ENCODE results near the gene PSMB1. TPM values are rescaled to one million over a fixed set of nuclear protein-coding genes. Genes with fewer than 3 reads are reported as not detected.

PSMB1 gene
- total RNA-seq, 1 experiment from 2014 or later = 358 TPM

DNA sequence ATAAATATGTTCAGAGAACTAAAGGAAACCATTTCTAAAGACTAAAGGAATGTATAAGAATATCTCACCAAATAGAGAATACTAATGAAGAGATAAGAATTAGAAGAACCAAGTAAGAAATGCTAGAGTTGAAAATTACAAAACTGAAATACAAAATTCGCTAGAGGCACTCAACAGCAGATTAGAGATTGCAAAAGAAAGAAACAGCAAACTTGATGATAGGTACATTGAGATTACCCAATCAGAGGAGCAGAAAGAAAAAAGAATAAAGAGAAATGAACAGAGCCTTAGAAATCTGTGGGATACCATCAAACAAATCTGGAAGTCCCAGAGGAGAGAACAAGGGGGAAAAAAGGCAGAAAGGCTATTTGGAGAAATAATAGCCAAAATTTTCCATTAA lies 37.6 kb upstream of the PSMB1 start:
- Histone ChIP-seq H3K27me3 (replicated peaks; ENCODE audit: insufficient read depth, low read depth, low read length, poor library complexity) (no peaks in the 10 kb centered on the region), H3K4me3 (ENCODE audit: low read depth, low read length, poor library complexity, severe bottlenecking) (no peak overlapping the region), H3K27ac (ENCODE audit: low read depth, low read length, poor library complexity, severe bottlenecking) (no peak overlapping the region), H3K36me3 (ENCODE audit: insufficient read depth, low read length, poor library complexity, severe bottlenecking) (no peaks in the 10 kb centered on the region), H3K9me3 (ENCODE audit: low read depth, low read length, poor library complexity, severe bottlenecking) (peaks cover 7% of the 10 kb centered on the region), H3K4me1 (ENCODE audit: insufficient read depth, low read length, poor library complexity, severe bottlenecking) (no peaks in the 10 kb centered on the region)
- no peak for DNase-seq (ENCODE audit: low spot score)
- POLR2A ChIA-PET (ENCODE audit: low non-redundant PET) = no interaction called here
- CTCF ChIA-PET = no interaction called here
- TF ChIP-seq EZH2 (IDR thresholded peaks at IDR 0.05; ENCODE audit: borderline replicate concordance, low read depth, low read length, poor library complexity, severe bottlenecking) = no peak
- TF ChIP-seq, protein P1, sequence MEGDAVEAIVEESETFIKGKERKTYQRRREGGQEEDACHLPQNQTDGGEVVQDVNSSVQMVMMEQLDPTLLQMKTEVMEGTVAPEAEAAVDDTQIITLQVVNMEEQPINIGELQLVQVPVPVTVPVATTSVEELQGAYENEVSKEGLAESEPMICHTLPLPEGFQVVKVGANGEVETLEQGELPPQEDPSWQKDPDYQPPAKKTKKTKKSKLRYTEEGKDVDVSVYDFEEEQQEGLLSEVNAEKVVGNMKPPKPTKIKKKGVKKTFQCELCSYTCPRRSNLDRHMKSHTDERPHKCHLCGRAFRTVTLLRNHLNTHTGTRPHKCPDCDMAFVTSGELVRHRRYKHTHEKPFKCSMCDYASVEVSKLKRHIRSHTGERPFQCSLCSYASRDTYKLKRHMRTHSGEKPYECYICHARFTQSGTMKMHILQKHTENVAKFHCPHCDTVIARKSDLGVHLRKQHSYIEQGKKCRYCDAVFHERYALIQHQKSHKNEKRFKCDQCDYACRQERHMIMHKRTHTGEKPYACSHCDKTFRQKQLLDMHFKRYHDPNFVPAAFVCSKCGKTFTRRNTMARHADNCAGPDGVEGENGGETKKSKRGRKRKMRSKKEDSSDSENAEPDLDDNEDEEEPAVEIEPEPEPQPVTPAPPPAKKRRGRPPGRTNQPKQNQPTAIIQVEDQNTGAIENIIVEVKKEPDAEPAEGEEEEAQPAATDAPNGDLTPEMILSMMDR (conservative IDR thresholded peaks at IDR 0.05; ENCODE audit: low read depth, low read length) = no peak
- BruUV-seq (replicated peaks) = no TSS peak
- intact Hi-C loops (cut with micrococcal nuclease; ENCODE audit: unreplicated experiment) = no loop called here

DNA sequence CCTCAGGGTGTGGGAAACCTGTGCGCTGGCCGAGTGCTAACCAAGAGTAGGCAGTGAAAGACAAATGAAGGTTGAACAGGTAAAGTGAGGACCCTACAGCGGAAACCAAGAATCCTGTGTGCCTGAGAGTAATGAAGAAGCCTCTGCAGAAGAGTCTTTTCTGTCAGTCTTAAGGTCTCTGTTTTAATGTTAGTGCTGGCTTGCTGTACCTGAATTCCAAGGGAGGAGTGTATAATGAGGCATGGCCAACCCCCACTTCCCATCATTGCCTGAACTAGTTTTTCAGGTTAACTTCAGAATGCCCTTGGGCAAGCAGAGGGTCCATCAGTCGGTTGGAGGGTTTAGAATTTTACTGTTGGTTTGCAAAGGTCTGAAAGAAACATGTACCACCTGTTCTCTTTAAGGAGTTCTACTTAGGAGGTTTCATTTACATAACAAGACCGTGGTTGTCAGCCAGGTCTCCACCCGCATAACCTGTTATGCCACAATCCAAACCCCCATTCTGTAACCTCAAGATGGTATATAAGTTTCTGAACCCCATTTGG lies 31.9 kb upstream of the PSMB1 start:
- POLR2A ChIA-PET (ENCODE audit: low non-redundant PET) = interaction anchor here (0.6 kb wide), 1 partner anchor 835 kb away, joined by 4 read pairs; no protein-coding TSS in a partner anchor

DNA sequence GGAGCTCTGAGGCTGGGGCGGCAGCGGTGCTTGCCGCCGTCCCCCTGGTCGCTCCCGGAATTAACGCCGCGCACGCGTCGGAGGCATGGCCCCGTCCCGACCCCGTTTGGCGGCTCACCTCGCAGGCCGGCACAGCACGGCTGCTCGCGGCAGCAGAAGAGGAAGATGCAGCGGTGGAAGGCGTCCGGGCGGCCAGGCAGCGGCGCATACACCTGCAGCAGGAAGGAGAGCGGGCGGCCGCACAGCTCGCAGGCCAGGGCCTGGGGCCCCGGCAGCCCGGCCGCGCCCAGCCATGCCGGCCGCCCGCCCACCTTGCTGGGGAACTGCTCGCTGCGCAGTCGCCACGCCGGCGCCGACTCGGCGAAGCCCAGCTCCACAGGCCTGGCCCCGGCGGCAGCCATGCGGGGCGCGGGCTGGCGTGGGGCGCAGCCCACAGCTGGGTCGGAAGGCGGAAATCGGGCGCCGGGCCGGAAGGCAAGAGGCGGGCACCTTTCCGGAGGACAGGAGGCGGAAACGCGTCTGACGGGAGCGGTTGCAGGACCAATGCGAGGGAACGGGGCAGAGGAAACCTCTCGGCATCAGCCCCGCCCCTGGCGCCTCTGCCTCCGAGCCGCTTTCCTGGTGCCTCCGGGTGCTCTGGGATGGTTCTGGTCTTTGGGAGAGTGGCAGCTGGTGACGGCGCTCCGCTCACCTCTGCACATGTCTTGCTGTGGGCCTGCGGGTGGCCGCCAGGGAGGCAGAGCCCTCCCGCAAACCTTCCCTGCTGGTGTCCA lies 31.3 kb upstream of the PSMB1 start, which contains the start of gene PDCD2:
Gene PDCD2, minus strand, starts transcription at position 457 of the 773 bp plus-strand sequence. Its CDS starts 56 bp downstream, at position 401.
- no TSS peak for BruUV-seq (replicated peaks)
- Histone ChIP-seq H3K36me3 (ENCODE audit: insufficient read depth, low read length, poor library complexity, severe bottlenecking) (peaks cover 37% of the 10 kb centered on the region), H3K9me3 (ENCODE audit: low read depth, low read length, poor library complexity, severe bottlenecking) (no peaks in the 10 kb centered on the region), H3K27me3 (replicated peaks; ENCODE audit: insufficient read depth, low read depth, low read length, poor library complexity) (no peaks in the 10 kb centered on the region), H3K27ac (ENCODE audit: low read depth, low read length, poor library complexity, severe bottlenecking) (peak within 1 kb of the TSS; percentile 79), H3K4me1 (ENCODE audit: insufficient read depth, low read length, poor library complexity, severe bottlenecking) (peaks cover 5% of the 10 kb centered on the region), H3K4me3 (ENCODE audit: low read depth, low read length, poor library complexity, severe bottlenecking) (peak within 1 kb of the TSS; percentile 83)
- DNase-seq (ENCODE audit: low spot score) = peak; percentile 96
- intact Hi-C loops (cut with micrococcal nuclease; ENCODE audit: unreplicated experiment) = no loop called here
- CTCF ChIA-PET = no interaction called here
- no peak for TF ChIP-seq EZH2 (IDR thresholded peaks at IDR 0.05; ENCODE audit: borderline replicate concordance, low read depth, low read length, poor library complexity, severe bottlenecking)
- TF ChIP-seq, protein P1 (conservative IDR thresholded peaks at IDR 0.05; ENCODE audit: low read depth, low read length) = no peak
- POLR2A ChIA-PET (ENCODE audit: low non-redundant PET) = interaction anchor here (0.6 kb wide), 1 partner anchor 834 kb away, joined by 4 read pairs; no protein-coding TSS in a partner anchor

More for the DNA sequence above, 31.9 kb upstream of the PSMB1 start:
- TF ChIP-seq, protein P1 (conservative IDR thresholded peaks at IDR 0.05; ENCODE audit: low read depth, low read length) = no peak
- no peak for TF ChIP-seq EZH2 (IDR thresholded peaks at IDR 0.05; ENCODE audit: borderline replicate concordance, low read depth, low read length, poor library complexity, severe bottlenecking)
- intact Hi-C loops (cut with micrococcal nuclease; ENCODE audit: unreplicated experiment) = no loop called here
- peak; percentile 2 for DNase-seq (ENCODE audit: low spot score)
- H3K27ac ChIP-seq (ENCODE audit: low read depth, low read length, poor library complexity, severe bottlenecking) = peak overlapping the region; percentile 79
- peaks cover 5% of the 10 kb centered on the region for H3K4me1 ChIP-seq (ENCODE audit: insufficient read depth, low read length, poor library complexity, severe bottlenecking)
- H3K36me3 ChIP-seq (ENCODE audit: insufficient read depth, low read length, poor library complexity, severe bottlenecking) = peaks cover 31% of the 10 kb centered on the region
- no peaks in the 10 kb centered on the region for H3K9me3 ChIP-seq (ENCODE audit: low read depth, low read length, poor library complexity, severe bottlenecking)
- peak overlapping the region; percentile 83 for H3K4me3 ChIP-seq (ENCODE audit: low read depth, low read length, poor library complexity, severe bottlenecking)
- TSS peak; percentile 84 for BruUV-seq (replicated peaks)
- CTCF ChIA-PET = no interaction called here
- no peaks in the 10 kb centered on the region for H3K27me3 ChIP-seq (replicated peaks; ENCODE audit: insufficient read depth, low read depth, low read length, poor library complexity)

All from A673 (cell line).